PFSK-1 (cell line): ENCODE measurements around the gene RABL3. TPM values are rescaled to one million over a fixed set of nuclear protein-coding genes. Genes with fewer than 3 reads are reported as not detected.
A peak's percentile ranks its signal among the peaks of the same experiment; 100 is the strongest.

Source experiments
- FOXP2 ChIP-seq: optimal IDR thresholded peaks from 2 replicates; pipeline ENCODE3; 2011; ENCODE audit warnings: borderline replicate concordance, control low read depth, inconsistent platforms; ENCODE audit not compliant: insufficient read depth; ENCODE audit errors: extremely low read length, extremely low read depth
- POLR2AphosphoS5 ChIP-seq: IDR thresholded peaks from 2 replicates; pipeline ENCODE4 v1.6.1; 2012; ENCODE audit warnings: low read depth, mild to moderate bottlenecking, control low read depth, low read length, moderate library complexity
- REST ChIP-seq, 2 experiments: IDR thresholded peaks; 2 replicates each; pipeline versions ENCODE4 v1.6.1 to v1.8.0; 2011 to 2012; ENCODE audit warnings: low read depth in 2 of 2, low read length in 2 of 2, control low read depth in 1 of 2, inconsistent platforms in 1 of 2, mild to moderate bottlenecking in 1 of 2, moderate library complexity in 1 of 2; ENCODE audit not compliant: insufficient read depth in 1 of 2
- SIN3A ChIP-seq: IDR thresholded peaks from 2 replicates; pipeline ENCODE4 v1.6.1; 2012; ENCODE audit warnings: mild to moderate bottlenecking, low read length, moderate library complexity, borderline replicate concordance; ENCODE audit not compliant: insufficient read depth
- TAF1 ChIP-seq: IDR thresholded peaks from 2 replicates; pipeline ENCODE4 v1.6.1; 2012; ENCODE audit warnings: low read length, control low read depth, borderline replicate concordance; ENCODE audit not compliant: insufficient read depth
- polyA plus RNA-seq: library from polyadenylated mRNA; unstranded; fragments of >200 nt; gene quantifications from one replicate; pipeline ENCODE4 v1.2.1, GENCODE V29; 2012; ENCODE audit warnings: low read depth, missing spikeins; ENCODE audit not compliant: insufficient read length

RABL3 gene
- 8.1 TPM for polyA plus RNA-seq

GRCh38 chr3:120742198-120742848, at the start of gene RABL3, which contains the start of gene GTF2E1:
TSS of gene RABL3 (minus strand) at chr3:120742516. CDS start at chr3:120742507, 9 bp downstream.
TSS of gene GTF2E1 (plus strand) at chr3:120742744. CDS start at chr3:120750553, 7,809 bp downstream.
- TF ChIP-seq TAF1, result peak; percentile 50; the same call in 1 of the 2 replicates
- TF ChIP-seq SIN3A, result peak; percentile 92; the same call in 1 of the 2 replicates
- TF ChIP-seq FOXP2, result no peak
- peak; percentile 70; the same call in 1 of the 2 replicates for TF ChIP-seq POLR2AphosphoS5
- TF ChIP-seq REST (IDR thresholded peaks at IDR 0.05; ENCODE audit: insufficient read depth in 1 of 2, low read depth in 2 of 2, low read length in 2 of 2), result no peak

GRCh38 chr3:120791913-120792312, 49.6 kb upstream of the RABL3 start:
- no peak for TF ChIP-seq REST (IDR thresholded peaks at IDR 0.05; ENCODE audit: insufficient read depth in 1 of 2, low read depth in 2 of 2, low read length in 2 of 2)

GRCh38 chr3:120791010-120791409, 48.7 kb upstream of the RABL3 start:
- TF ChIP-seq SIN3A, result no peak
- no peak for TF ChIP-seq REST (IDR thresholded peaks at IDR 0.05; ENCODE audit: insufficient read depth in 1 of 2, low read depth in 2 of 2, low read length in 2 of 2)
- TF ChIP-seq POLR2AphosphoS5, result no peak
- TF ChIP-seq TAF1, result no peak
- no peak for TF ChIP-seq FOXP2

- TF ChIP-seq FOXP2 (peak; percentile 61), TAF1 (no peak)
Measured at GRCh38 chr3:120780977-120781376, 38.7 kb upstream of the RABL3 start.

- TF ChIP-seq FOXP2 (no peak), SIN3A (no peak), REST (IDR thresholded peaks at IDR 0.05; ENCODE audit: insufficient read depth in 1 of 2, low read depth in 2 of 2, low read length in 2 of 2) (no peak), POLR2AphosphoS5 (no peak), TAF1 (no peak)
Measured at GRCh38 chr3:120778776-120779175, 36.5 kb upstream of the RABL3 start.
